Ectodermal cell (in vitro differentiated cells): ENCODE data around the gene LMF1.
"Not testable (repeated sequence)": the region's sequence is repeated elsewhere in the genome, so short reads cannot be mapped to it uniquely, and the experiment has no call there.

Experiments
- H3K27ac ChIP-seq: 2 replicates; pipeline ENCODE4 v1.7.0; 2013; ENCODE audit warnings: mild to moderate bottlenecking, low read depth, low read length; ENCODE audit not compliant: insufficient read depth, poor library complexity, severe bottlenecking
- H3K27me3 ChIP-seq: 2 replicates; pipeline ENCODE4 v1.7.0; 2013; ENCODE audit warnings: mild to moderate bottlenecking, low read length; ENCODE audit not compliant: insufficient read depth, control insufficient read depth, poor library complexity, severe bottlenecking
- H3K36me3 ChIP-seq: one replicate; pipeline ENCODE4 v1.7.0; 2013; ENCODE audit warnings: low read length; ENCODE audit not compliant: control insufficient read depth, insufficient read depth
- H3K4me1 ChIP-seq: one replicate; pipeline ENCODE4 v1.7.0; 2013; ENCODE audit warnings: low read length; ENCODE audit not compliant: control insufficient read depth, insufficient read depth
- H3K4me3 ChIP-seq: 2 replicates; pipeline ENCODE4 v1.7.0; 2013; ENCODE audit warnings: low read depth, low read length, control low read depth; ENCODE audit not compliant: insufficient read depth
- H3K9me3 ChIP-seq: 2 replicates; pipeline ENCODE4 v1.7.0; 2013; ENCODE audit warnings: mild to moderate bottlenecking, low read length, moderate library complexity; ENCODE audit not compliant: control insufficient read depth
- WGBS, 2 experiments: methylation state at CpG; one replicate each; pipeline ENCODE4 v1.1.7; 2013; ENCODE audit warnings: missing lambda C conversion rate in 2 of 2; 5-methylcytosine and 5-hydroxymethylcytosine counted together

Gene LMF1

DNA sequence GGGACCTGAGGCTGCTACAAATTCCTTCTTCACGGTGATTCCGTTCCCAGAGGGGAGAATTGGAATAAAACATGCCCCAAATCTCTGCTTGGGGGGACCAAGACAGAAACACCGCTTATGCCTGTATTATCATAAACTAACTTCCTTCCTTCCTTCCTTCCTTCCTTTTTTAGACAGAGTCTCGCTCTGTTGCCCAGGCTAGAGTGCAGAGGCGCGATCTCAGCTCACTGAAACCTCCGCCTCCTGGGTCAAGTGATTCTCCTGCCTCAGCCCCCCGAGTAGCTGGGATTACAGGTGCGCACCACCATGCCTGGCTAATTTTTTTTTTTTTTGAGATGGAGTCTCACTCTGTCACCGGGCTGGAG, 150.8 kb downstream of the LMF1 start:
- H3K9me3 ChIP-seq, H3K36me3 ChIP-seq, H3K4me3 ChIP-seq, H3K27ac ChIP-seq, H3K4me1 ChIP-seq: not testable (repeated sequence)
- H3K27me3 ChIP-seq = peaks cover 80% of the 10 kb centered on the region
- 91 to 93% methylated on average over 10 of the region's 10 CpGs for WGBS, 2 experiments

GRCh38 chr16:819336-820043, 151.3 kb downstream of the LMF1 start:
- Histone ChIP-seq H3K4me1 (no peaks in the 10 kb centered on the region), H3K27me3 (peaks cover 80% of the 10 kb centered on the region), H3K4me3 (no peak overlapping the region), H3K27ac (no peak overlapping the region), H3K36me3 (no peaks in the 10 kb centered on the region), H3K9me3 (no peaks in the 10 kb centered on the region)
- WGBS, 2 experiments = 92 to 94% methylated on average over 23 of the region's 23 CpGs

DNA sequence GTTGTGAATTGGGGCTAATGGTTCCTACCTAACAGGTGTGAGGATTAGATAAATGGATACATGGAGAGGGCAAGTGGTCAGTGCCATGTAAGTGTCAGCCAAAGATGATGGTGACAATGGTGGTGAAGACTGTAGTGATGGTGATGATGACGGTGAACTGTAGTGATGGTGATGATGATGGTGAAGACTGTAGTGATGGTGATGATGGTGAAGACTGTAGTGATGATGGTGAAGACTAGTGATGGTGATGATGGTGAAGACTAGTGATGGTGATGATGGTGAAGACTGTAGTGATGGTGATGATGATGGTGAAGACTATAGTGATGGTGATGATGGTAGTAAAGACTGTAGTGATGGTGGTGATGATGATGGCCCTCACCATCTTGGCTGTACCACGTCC, 152.2 kb downstream of the LMF1 start:
- Histone ChIP-seq H3K27ac (no peak overlapping the region), H3K4me1 (no peaks in the 10 kb centered on the region), H3K4me3 (no peak overlapping the region), H3K9me3 (no peaks in the 10 kb centered on the region), H3K36me3 (no peaks in the 10 kb centered on the region), H3K27me3 (peaks cover 79% of the 10 kb centered on the region)
- 82 to 88% methylated on average over 2 of the region's 2 CpGs for WGBS, 2 experiments

DNA sequence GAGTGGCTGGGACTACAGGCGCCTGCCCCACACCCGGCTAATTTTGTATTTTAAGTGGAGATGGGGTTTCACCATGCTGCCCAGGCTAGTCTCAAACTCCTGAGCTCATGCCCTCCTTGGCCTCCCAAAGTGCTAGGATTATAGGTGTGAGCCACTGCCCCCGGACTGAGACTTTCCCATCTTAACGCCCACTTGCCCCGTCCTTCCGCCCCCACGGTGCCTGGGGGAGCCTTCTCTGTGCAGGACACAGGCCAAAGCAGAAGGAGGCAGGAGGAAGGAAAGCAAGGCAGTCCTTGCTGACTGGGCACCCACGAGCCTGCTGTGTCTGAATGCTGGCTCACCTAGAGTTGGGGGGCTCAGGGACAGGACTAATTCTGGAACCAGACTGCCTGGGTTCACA, 152.7 kb downstream of the LMF1 start:
- Histone ChIP-seq H3K27me3 (peaks cover 79% of the 10 kb centered on the region), H3K4me1 (no peaks in the 10 kb centered on the region), H3K4me3 (no peak overlapping the region), H3K36me3 (no peaks in the 10 kb centered on the region), H3K27ac (no peak overlapping the region), H3K9me3 (no peaks in the 10 kb centered on the region)
- 94 to 96% methylated on average over 8 of the region's 8 CpGs for WGBS, 2 experiments

- H3K36me3 ChIP-seq = no peaks in the 10 kb centered on the region
- WGBS, 2 experiments = 94% methylated on average over 71 of the region's 71 CpGs
- no peak overlapping the region for H3K4me3 ChIP-seq
- H3K4me1 ChIP-seq = no peaks in the 10 kb centered on the region
- H3K27ac ChIP-seq = no peak overlapping the region
- peaks cover 80% of the 10 kb centered on the region for H3K27me3 ChIP-seq
- no peaks in the 10 kb centered on the region for H3K9me3 ChIP-seq
Measured at GRCh38 chr16:817001-817906, 153.5 kb downstream of the LMF1 start.

DNA sequence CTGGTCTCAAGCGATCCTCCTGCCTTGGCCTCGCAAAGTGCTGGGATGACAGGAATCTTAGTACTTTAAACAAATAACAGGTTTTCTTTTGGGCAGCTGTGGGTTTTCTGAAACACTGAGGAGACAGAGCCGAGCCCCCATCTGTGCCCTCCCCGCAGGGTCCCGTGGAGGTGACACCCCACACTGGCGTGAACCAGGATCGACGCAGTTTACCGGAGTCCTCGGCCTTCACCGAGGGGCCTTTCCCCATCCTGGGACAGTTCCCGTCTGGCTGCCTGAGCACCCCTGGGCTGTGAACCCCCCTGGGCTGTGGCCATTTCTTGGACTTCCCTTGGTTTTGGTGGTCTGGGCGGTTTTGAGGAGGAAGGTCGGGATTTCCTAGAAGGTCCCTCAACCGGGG, 154.9 kb downstream of the LMF1 start:
- H3K4me3 ChIP-seq = no peak overlapping the region
- H3K36me3 ChIP-seq = no peaks in the 10 kb centered on the region
- H3K27me3 ChIP-seq = peaks cover 73% of the 10 kb centered on the region
- H3K4me1 ChIP-seq = no peaks in the 10 kb centered on the region
- H3K27ac ChIP-seq = no peak overlapping the region
- H3K9me3 ChIP-seq = no peaks in the 10 kb centered on the region
- 94 to 95% methylated on average over 15 of the region's 15 CpGs for WGBS, 2 experiments

DNA sequence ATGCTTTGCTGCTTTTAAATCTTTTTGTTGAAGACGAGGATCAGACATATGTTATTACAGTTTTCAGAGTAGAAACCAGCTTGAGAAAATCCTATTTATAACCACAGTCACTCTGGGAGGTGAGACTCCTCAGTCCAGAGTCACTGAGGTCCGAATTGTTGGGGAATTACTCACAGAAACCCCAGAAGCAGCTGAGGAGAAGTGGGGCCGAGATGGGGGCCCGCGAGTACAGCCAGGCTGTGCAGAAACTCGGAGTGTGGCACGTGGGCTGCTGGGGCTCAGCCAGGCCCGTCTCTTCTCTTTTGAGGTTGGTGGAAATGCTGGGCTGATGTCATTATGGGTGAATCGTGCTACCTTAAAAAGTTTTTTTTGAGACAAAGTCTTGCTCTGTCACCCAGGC, 155.8 kb downstream of the LMF1 start:
- H3K4me3 ChIP-seq = no peak overlapping the region
- H3K36me3 ChIP-seq = no peaks in the 10 kb centered on the region
- 96% methylated on average over 9 of the region's 9 CpGs for WGBS, 2 experiments
- no peaks in the 10 kb centered on the region for H3K4me1 ChIP-seq
- no peaks in the 10 kb centered on the region for H3K9me3 ChIP-seq
- peaks cover 72% of the 10 kb centered on the region for H3K27me3 ChIP-seq
- no peak overlapping the region for H3K27ac ChIP-seq

GRCh38 chr16:813916-814412, 156.8 kb downstream of the LMF1 start:
- no peaks in the 10 kb centered on the region for H3K36me3 ChIP-seq
- WGBS, 2 experiments = 67 to 68% methylated on average over 22 of the region's 22 CpGs
- no peak overlapping the region for H3K27ac ChIP-seq
- no peak overlapping the region for H3K4me3 ChIP-seq
- no peaks in the 10 kb centered on the region for H3K9me3 ChIP-seq
- peaks cover 71% of the 10 kb centered on the region for H3K27me3 ChIP-seq
- no peaks in the 10 kb centered on the region for H3K4me1 ChIP-seq

DNA sequence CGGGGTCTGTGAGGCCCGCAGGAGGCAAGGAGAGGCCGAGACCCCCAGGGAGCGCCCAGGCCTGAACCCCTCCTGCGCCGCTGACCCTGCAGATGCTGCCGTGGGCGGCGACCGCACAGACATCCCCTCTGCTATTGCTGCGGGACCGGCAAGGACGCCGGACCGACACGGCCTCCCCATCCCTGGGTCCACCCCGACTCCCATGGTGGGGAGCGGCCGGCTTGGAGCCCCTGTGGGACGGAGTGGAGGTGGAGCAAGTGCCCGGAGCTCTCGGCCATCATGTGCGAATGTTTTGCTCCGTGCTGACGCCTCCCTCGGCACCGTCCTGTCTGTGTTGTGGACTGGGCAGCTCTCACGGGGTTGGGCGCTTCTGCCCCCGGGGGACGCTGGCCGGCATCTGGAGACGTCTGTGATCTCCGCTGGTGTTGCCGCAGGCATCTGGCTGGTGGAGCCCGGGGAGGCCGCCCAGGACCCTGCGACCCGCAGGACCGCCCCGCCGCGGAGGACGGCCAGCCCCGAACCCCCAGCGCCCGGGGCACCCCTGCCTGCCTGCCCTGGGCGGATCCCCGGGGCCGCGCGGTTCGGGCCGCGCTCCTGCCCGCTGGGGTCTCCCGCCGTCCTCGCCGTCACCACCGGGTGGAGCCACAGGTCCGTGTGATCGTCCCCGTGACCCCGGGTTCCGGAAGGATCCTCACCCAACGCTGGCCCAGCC, 157.4 kb downstream of the LMF1 start:
- WGBS, 2 experiments = 26% methylated on average over 67 of the region's 67 CpGs
- no peaks in the 10 kb centered on the region for H3K4me1 ChIP-seq
- H3K27me3 ChIP-seq = peaks cover 71% of the 10 kb centered on the region
- no peak overlapping the region for H3K4me3 ChIP-seq
- H3K27ac ChIP-seq = no peak overlapping the region
- H3K9me3 ChIP-seq = no peaks in the 10 kb centered on the region
- H3K36me3 ChIP-seq = no peaks in the 10 kb centered on the region

GRCh38 chr16:808085-808386, 162.7 kb downstream of the LMF1 start:
- WGBS, 2 experiments = 52 to 59% methylated on average over 19 of the region's 19 CpGs
- no peak overlapping the region for H3K27ac ChIP-seq
- H3K36me3 ChIP-seq = no peaks in the 10 kb centered on the region
- H3K4me3 ChIP-seq = peak overlapping the region; percentile 63
- H3K9me3 ChIP-seq = no peaks in the 10 kb centered on the region
- H3K4me1 ChIP-seq = peaks cover 4% of the 10 kb centered on the region
- H3K27me3 ChIP-seq = peaks cover 55% of the 10 kb centered on the region
